Cerebellar nuclear complex (tissue), 1 donor: ENCODE measurements around the gene NOL4L.

Experiments used
- DNase-seq, 2 experiments: peaks; one replicate each; lab custom pipeline; 2025; lab: John Stamatoyannopoulos, UW

NOL4L gene

GRCh38 chr20:32447136-32448027, 137.8 kb downstream of the NOL4L start:
- DNase-seq = peak in 1 of 2 experiments; percentile 45

- DNase-seq = no peak
Measured at GRCh38 chr20:32446301-32447100, 138.6 kb downstream of the NOL4L start.

GRCh38 chr20:32445539-32446273, 139.4 kb downstream of the NOL4L start:
- DNase-seq = no peak

- no peak for DNase-seq
Measured at GRCh38 chr20:32444474-32445220, 140.5 kb downstream of the NOL4L start.

GRCh38 chr20:32443386-32443974, 141.7 kb downstream of the NOL4L start:
- no peak for DNase-seq

- DNase-seq = no peak
Measured at GRCh38 chr20:32442630-32443373, 142.3 kb downstream of the NOL4L start.

- no peak for DNase-seq
Measured at GRCh38 chr20:32441638-32442037, 143.5 kb downstream of the NOL4L start.

- no peak for DNase-seq
Measured at GRCh38 chr20:32440758-32441078, 144.4 kb downstream of the NOL4L start.

GRCh38 chr20:32440069-32440757, 144.9 kb downstream of the NOL4L start:
- no peak for DNase-seq

- DNase-seq = no peak
Measured at GRCh38 chr20:32439132-32439829, 145.9 kb downstream of the NOL4L start.

- no peak for DNase-seq
Measured at GRCh38 chr20:32438331-32438858, 146.7 kb downstream of the NOL4L start.

- no peak for DNase-seq
Measured at GRCh38 chr20:32437391-32438074, 147.6 kb downstream of the NOL4L start.

- no peak for DNase-seq
Measured at GRCh38 chr20:32436968-32437367, 148.2 kb downstream of the NOL4L start.

- no peak for DNase-seq
Measured at GRCh38 chr20:32436142-32436861, 148.8 kb downstream of the NOL4L start.

GRCh38 chr20:32435449-32436107, 149.6 kb downstream of the NOL4L start:
- DNase-seq = no peak

- DNase-seq = no peak
Measured at GRCh38 chr20:32434434-32434833, 150.7 kb downstream of the NOL4L start.

- no peak for DNase-seq
Measured at GRCh38 chr20:32433311-32434021, 151.7 kb downstream of the NOL4L start.
